ENCODE data around the gene TRIP6. TPM values are rescaled to one million over a fixed set of nuclear protein-coding genes. Genes with fewer than 3 reads are reported as not detected.

TRIP6 gene
- 10 to 100 TPM; 41.6 to 64.4 TPM for total RNA-seq

- Histone ChIP-seq H3K27me3 (no peaks in the 10 kb centered on the region), H3K27ac (peak within 1 kb of the TSS; percentile 94 to 98), H3K4me3 (peak within 1 kb of the TSS; percentile 67 to 94), H3K9me3 (no peaks in the 10 kb centered on the region), H3K4me1 (peaks cover 0 to 44% of the 10 kb centered on the region in 2 donors), H3K36me3 (peaks cover 18% of the 10 kb centered on the region)
- peak; percentile 91 for DNase-seq (ENCODE audit: low spot score)
- TF ChIP-seq CTCF (IDR thresholded peaks at IDR 0.05) = no peak
Measured at GRCh38 chr7:100867040-100867775, at the start of gene TRIP6. TRIP6 (plus strand) TSS chr7:100867387; CDS start chr7:100867498, 111 bp downstream.

- Histone ChIP-seq H3K27me3 (no peaks in the 10 kb centered on the region), H3K36me3 (peaks cover 77% of the 10 kb centered on the region), H3K4me1 (no peaks in the 10 kb centered on the region), H3K4me3 (no peak overlapping the region), H3K27ac (no peak overlapping the region), H3K9me3 (no peaks in the 10 kb centered on the region)
- no peak for TF ChIP-seq CTCF (IDR thresholded peaks at IDR 0.05)
- no peak for DNase-seq (ENCODE audit: low spot score)
Measured at GRCh38 chr7:100818366-100818765, 48.8 kb upstream of the TRIP6 start.

GRCh38 chr7:100818825-100819224 is 48.4 kb upstream of the TRIP6 start:
- Histone ChIP-seq H3K27ac (no peak overlapping the region), H3K27me3 (no peaks in the 10 kb centered on the region), H3K36me3 (peaks cover 77% of the 10 kb centered on the region), H3K4me3 (no peak overlapping the region), H3K4me1 (no peaks in the 10 kb centered on the region), H3K9me3 (no peaks in the 10 kb centered on the region)
- no peak for DNase-seq (ENCODE audit: low spot score)
- no peak for TF ChIP-seq CTCF (IDR thresholded peaks at IDR 0.05)

GRCh38 chr7:100819586-100819985 is 47.6 kb upstream of the TRIP6 start:
- Histone ChIP-seq H3K9me3 (no peaks in the 10 kb centered on the region), H3K4me1 (peaks cover 0 to 5% of the 10 kb centered on the region in 2 donors), H3K27me3 (no peaks in the 10 kb centered on the region), H3K4me3 (no peak overlapping the region), H3K27ac (no peak overlapping the region), H3K36me3 (peaks cover 74% of the 10 kb centered on the region)
- no peak for TF ChIP-seq CTCF (IDR thresholded peaks at IDR 0.05)
- no peak for DNase-seq (ENCODE audit: low spot score)

GRCh38 chr7:100822236-100823139 is 44.7 kb upstream of the TRIP6 start:
- Histone ChIP-seq H3K27me3 (no peaks in the 10 kb centered on the region), H3K36me3 (peaks cover 52% of the 10 kb centered on the region), H3K4me3 (no peak overlapping the region), H3K27ac (no peak overlapping the region), H3K9me3 (no peaks in the 10 kb centered on the region), H3K4me1 (peaks cover 0 to 26% of the 10 kb centered on the region in 2 donors)
- DNase-seq (ENCODE audit: low spot score) = no peak
- TF ChIP-seq CTCF (IDR thresholded peaks at IDR 0.05) = no peak
